HG03378 (cell line): Measurements from ENCODE around the gene NQO2.
"Not testable (repeated sequence)": the region's sequence is repeated elsewhere in the genome, so short reads cannot be mapped to it uniquely, and the experiment has no call there.

Experiments used
- ATAC-seq: cut with Tn5 transposase; IDR thresholded peaks from one replicate; pipeline ENCODE4 v1.9.1; 2021; ENCODE audit warnings: mild to moderate bottlenecking, moderate library complexity; ENCODE audit not compliant: unreplicated experiment

NQO2 gene

DNA sequence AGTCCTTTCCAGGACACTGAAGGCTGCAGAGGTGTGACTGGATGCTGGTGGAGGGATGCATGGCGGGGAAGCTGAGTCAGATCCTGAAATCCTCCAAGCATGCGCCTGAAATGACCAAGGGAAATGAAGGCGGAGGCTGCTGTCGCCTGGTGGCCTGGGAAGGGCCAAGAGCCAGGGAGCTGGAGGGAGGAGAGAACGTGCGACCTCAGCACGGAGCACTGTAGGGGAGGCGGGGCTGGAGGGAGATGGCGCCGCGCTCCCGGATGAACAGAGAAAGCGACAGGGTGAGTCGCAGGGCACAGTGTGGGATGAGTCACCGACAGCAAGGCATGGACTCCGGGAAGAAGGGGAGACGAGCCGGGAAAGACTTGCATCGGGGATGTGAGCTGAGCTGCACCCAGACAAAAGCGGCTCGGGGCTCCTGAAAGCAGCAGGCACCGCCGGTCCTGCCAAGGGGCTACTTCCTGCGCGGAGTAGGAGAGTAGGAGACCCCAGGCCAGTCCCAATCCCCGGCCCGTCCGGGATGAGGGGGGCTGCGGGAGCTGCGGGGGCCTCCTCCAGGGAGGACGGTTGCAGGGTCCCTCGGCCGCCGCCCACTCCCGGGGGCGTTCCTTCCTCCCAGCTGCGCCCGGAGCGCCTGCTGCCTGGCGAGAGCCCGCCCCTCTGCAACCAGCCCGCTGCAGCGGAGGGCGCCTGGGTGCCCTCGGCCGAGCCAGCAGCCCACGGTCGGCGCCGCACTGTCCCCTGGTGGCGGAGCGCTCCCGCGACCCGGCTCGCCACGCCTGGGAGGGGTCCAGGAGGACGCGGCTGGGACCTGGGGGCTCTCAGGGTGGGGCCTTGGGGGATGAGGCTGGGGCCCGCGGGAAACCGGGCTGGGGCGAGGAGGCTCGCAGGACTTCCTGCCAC is 11.0 kb upstream of the NQO2 start:
- peak; percentile 35 for ATAC-seq

DNA sequence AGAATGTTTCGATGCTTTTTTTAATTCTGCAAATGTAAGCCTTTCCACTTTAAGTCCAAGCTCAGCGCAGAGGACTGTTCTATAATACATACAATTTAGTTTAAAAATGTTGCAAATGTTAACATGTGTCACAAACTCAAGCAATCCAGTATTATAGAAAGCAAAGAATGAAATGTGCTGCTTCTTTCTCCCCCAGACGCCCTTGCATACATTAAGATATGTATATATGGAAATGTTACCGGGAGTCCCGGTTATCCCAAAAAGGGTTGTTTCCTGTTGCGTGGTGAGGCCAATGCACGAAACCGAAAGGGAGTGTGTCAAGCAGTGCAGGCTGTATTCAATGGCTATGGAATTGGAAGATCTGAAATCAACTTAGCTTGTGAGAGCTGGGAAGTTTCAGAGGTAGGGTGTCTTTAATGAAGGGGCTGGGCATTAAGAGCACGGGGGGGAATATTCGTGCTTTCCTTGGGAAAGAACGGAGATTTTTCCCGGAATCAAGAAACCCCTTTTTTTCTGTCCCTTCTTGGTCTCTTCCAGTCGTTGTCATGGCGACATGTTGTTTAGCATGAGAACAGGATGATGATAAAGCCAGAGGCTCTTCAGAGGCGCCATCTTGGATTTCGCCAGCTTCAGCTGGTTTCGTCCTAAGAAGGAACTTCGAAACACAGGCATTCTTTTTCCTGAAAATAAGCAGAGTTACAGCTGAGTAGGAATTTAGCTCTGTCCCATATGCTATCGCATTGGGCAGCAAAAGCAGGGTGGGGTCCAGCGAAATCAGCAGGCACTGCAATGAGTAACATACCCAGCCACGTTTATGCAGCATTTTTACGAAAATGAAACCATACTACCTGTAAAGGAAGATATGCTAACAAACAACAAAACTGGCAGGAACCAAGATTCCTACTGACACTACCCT is 10.1 kb upstream of the NQO2 start:
- ATAC-seq, result peak; percentile 72

DNA sequence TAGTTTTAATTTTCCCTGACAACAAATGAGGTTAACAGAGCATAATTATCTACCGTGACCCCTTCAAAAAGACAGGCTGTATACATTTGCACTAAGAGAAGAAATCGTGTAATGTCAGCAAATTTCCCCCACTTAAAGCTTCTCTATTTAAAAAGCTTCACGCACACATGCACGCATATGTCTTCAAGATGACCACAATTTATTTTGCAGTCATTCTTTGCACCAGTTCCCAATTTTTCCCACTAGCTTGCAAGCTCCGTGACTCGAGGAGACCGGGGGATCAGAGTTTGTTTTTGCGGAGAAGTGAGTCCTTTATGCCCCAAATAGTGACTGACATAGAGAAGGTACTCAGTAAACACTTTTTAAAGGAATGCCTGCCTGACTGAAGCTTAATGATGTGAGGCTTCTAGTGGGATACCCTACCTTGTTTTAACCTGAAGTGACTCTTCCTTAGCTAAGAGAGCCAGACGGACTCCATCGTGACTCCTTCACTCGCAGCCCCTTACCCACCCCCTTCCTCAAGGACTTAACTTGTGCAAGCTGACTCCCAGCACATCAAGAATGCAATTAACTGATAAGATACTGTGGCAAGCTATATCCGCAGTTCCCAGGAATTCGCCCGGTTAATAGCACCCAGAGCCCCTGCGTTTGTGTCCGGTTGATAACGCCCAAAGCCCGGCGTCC is 9.3 kb upstream of the NQO2 start:
- ATAC-seq, result no peak

DNA sequence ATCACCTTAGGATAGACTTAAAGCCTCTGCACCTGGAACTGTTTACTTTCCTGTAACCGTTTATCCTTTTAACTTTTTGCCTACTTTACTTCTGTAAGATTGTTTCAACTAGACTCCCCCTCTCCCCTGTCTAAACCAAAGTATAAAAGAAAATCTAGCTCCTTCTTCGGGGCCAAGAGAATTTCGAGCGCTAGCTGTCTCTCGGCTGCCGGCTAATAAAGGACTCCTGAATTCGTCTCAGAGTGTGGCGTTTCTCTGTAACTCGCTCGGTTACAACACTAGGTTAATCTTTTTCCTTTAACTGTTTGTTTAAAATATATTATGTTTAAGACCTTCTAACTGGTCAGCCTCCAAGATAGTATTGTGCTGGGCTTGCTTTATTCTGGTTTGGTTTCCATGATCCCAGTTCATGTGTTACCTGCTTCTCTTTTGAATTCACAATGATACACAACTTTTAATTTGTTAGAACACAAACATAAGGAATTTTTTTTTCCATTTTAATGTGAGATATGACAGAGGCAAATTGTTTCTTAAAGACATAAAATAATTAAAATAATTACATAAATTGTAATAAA is 8.7 kb upstream of the NQO2 start:
- ATAC-seq, result no peak

DNA sequence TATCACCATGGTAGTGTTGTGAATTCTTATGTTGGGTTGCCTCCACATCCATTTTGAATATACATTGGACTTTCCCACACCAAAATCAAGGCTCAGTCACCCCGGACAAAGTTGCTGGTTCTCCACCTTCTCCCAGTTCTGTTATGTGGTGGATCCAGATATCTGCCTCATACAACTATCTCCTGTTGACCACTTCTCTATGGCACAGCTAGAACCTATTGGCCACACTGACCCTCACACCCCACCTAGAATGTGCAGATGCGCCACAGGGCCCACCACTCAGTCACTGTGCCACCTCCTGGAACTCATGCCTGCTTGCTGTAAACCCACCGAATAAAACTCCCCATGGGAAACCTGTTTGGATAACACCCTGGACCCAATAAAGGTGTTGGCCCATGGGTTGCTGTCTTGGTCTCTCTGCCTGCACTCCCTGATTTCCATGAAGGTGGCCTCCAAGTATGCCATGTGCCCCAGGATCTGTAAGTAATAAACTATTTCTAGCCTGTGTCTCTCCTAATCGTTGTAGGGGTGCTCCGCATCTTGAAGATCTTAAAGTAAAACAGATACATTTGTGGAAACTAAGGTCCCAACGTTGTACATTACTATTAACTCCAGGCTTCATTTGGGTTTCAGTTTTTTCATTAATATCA is 7.2 kb upstream of the NQO2 start:
- no peak for ATAC-seq

DNA sequence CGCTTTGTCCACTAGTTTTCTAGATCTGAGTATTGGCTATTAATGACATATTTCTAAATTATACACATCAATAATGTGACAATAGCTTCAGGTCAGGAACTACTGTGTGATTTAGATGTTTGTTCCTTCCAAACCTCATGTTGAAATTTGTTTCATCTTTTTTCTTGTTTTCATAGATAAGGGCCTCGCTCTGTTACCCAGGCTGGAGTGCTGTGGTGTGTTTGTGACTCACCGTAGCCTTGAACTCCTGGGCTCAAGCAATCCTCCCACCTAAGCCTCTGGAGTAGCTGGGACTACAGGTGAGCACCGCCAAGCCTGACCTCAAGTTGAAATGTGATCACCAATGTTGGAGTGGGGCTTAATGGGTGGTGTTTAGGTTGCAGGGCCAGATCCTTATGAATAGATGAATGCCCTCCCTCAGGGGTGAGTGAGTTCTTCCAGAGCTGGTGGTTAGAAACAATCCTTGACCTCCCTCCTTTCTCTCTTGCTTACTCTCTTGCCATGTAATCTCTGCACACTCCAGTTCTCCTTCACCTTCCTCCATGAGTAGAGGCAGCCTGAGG is 5.9 kb upstream of the NQO2 start:
- no peak for ATAC-seq

DNA sequence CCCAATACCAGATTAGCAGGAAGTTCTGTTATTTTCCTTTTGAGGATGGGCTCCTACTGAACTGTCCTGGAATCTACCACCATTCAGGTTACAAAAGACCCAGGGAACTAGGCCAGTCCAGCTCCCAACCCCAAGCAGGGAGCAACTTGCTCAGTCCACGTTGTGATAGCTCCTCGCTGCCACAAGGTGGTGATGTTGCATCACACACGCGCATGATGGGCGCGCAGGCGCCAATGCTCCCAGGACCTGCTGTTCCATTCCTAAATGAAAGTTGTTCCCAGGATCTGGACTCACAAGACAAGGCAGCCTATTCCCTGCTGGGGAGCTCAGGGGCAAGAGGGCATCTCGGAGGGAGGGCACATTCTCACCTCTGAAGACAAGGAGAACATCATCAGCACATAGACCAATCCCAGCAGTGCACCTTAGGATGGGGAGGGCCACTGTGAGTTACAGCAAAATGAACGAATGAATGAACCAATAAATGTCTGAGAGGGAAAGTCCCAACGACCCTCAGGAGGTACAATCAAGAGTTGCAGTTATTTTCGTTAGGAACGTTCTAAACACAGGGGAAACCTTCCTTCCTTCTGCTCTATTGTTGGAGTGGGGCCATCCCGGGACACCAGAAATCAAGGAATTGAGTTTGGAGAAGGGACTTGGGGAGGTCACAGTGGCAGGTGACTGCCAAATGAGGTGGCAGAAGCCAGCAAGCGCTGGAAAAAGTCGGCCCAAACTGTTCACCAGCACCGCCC is 1.3 kb upstream of the NQO2 start:
- ATAC-seq, result peak; percentile 39

DNA sequence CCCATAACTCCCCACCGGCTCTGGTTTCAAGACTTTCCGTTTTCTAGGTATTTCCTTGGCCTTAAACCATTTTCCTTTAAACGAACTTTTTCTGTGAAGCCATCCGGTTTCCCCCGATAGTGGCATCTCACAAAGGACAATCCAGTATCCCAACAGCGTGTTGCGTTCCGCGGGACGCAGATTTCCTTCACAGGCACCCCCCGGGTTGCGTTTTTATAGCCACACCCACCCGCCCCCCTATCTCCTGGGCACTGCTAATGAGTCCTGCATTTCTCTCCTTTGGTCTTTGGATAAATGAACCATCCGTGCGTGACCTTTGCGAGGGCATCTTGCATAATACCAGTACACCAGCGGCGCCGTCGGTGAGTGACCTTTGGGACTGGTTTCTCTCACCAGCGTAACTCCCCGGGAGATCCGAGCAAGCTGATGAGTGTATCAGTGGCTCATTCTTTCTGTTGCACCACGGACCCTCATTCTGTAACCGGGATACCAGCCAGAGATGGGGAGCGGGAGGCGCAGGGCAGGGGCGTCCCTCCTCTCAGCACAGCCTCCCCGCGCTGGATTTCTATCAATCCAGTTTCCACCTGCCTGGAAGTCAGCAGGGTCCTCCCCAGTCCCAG is 586 bp upstream of the NQO2 start:
- ATAC-seq, result peak; percentile 27

DNA sequence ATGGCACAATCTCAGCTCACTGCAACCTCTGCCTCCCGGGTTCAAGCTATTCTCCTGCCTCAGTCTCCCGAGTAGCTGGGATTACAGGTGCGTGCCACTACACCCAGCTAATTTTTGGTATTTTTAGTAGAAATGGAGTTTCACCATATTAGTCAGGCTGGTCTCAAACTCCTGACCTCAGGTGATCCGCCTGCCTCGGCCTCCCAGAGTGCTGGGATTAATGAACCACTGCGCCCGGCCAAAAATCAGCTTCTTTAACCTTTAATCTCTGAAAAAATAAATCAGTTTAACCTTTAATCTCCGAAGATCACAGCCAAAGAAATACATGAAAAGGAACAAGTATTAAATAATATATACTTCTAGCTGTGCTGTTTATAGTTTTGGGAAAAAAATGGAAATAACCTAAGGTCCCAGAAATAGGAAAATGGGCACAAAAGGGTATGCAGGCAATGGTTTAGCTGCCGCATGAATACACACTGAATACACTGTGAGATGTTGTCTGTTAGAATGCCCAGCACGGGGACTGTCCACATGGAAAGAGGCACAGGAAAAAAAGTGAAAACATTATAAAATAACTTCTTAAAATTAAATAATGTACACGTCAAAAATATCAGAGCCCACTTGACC is 1.6 kb downstream of the NQO2 start:
- ATAC-seq, result no peak

DNA sequence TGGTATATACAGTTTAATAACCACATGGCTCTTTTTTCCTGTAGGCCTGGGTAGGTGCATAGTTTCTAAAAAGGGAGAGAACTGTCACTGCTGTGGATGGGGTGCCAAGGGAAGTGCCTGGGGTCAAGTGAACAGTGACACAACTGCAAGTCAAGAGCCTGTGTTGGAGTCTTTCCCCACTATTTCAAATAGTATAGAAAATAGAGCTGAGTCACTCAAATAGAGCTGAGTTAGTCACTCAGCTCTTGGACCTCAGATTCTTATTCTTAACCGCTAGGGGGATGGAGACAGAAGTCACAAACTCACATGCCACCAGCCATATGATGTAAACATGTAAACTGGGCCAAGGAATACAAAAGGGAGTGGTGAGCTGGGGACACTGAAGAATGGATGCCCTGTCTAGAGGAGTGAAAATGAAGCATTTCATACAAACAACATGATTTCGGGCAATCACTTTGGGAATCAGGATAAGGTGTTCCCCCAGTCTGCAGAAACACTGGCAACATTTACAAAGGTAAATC is 2.1 kb downstream of the NQO2 start:
- ATAC-seq, result no peak

DNA sequence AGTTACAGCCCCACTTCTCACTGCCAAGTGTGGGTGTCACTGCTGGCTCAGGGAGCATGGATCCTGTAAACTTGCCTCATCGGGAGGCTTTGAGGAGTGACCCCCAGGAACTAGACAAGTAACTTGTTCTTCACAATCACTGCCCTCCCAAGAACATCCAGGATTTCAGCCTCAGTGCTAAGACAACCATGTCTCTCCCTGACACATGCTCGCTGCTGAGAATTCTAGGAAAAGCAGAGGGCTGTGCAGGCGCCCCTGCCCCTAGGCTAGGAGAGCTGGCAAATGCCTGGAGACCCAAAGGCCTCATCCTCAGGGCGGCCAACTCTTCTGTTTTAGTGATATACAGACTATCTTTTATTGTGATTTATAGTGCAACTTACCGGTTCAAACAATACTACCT is 3.5 kb downstream of the NQO2 start:
- not testable (repeated sequence) for ATAC-seq

DNA sequence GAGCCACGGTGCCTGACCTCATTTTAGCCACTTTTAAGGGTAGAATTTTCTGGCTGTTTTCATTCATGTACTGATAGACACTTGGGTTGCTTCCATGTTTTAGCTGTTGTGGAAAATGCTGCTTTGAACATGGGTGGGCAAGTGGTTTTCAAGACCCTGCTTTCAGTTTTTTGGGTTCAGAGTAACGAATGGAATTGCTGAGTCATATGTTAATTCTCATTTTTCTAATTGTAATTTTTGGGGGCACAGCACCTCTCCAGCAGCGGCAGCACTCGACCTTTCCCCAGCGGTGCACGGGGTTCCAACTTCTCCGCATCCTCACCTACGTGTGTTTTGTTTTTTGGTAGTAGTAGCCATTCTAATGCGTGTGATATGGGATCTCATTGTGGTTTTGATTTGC is 5.4 kb downstream of the NQO2 start:
- ATAC-seq, result no peak

DNA sequence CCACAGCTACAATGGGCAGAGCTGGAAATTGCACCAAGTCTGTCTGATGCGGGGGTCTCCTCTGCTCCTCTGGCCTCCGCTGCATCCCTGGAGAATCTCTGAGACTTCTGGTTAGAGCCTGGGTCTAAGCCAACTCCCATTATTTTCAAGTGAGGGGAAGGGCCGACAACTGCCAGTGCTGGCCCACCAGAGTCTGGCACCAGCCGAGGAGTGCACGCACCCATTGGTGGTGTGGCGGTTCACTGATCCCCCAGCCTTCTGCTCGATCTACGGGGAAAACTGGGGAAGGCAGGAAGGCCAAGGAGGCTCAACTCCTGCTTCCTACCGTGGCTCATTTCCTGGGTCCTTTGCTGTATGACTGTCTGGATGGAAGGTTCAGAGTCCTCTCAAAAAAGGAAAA is 6.2 kb downstream of the NQO2 start:
- ATAC-seq, result no peak

DNA sequence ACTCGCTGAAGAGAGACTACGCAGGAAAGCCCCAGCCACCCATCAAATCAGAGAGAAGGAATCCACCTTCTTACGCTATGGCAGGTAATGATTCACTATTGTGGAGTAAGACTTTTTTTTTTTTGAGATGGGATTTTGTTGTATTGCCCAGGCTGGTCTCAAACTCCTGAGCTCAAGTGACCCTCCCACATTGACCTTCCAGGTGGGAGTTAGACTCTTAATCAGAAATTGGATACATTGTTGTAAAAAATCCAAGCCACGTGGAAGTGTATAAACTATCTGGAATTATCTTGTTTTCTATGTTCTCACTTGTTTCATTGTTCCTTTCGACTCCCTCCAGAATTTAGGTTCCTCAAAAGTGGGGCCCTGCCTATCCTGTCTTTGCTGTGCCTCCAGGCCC is 6.8 kb downstream of the NQO2 start:
- ATAC-seq, result no peak

DNA sequence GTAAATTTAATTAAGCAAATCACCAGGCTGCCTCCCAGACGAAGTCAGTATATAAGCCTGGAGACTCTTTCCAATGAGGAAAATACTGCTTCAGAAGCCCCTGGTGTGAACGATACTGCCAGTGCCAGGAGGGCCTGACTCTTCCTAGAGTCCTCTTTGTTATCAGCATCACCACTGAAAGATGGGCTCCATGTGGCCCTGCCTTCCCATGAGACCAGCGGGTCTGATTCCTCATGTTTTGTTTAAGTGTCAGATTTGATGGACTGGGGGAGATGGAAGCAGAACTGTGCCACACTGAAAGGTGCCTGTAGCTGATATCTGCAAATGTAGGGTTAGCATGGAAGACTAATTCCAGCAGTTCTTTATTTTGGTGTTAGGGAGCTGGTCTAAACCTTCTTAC is 7.9 kb downstream of the NQO2 start:
- ATAC-seq, result no peak

DNA sequence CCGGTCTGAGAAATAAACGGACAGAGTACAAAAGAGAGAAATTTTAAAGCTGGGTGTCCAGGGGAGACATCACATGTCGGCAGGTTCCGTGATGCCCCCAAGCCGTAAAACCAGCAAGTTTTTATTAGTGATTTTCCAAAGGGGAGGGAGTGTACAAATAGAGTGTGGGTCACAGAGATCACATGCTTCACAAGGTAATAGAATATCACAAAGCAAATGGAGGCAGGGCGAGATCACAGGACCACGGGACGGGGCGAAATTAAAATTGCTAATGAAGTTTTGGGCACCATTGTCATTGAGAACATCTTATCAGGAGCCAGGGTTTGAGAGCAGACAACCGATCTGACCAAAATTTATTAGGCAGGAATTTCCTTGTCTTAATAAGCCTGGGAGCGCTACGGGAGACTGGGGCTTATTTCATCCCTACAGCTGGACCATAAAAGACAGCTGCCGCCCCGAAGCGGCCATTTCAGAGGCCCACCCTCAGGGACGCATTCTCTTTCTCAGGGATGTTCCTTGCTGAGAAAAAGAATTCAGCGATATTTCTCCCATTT is 9.1 kb downstream of the NQO2 start:
- not testable (repeated sequence) for ATAC-seq

DNA sequence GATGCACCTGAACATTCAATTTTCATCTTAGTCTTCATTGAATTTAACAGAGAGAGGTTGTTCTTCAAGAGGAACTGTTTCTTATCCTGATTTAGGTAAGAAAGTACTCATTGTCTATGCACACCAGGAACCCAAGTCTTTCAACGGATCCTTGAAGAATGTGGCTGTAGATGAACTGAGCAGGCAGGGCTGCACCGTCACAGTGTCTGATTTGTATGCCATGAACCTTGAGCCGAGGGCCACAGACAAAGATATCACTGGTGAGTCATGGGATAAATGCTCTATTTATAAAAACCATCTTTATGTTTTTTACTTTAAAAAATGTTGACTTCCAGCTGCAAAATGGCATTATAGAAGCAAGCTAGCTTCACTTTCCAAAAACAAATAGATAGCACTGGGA is 10.2 kb downstream of the NQO2 start:
- ATAC-seq, result no peak

DNA sequence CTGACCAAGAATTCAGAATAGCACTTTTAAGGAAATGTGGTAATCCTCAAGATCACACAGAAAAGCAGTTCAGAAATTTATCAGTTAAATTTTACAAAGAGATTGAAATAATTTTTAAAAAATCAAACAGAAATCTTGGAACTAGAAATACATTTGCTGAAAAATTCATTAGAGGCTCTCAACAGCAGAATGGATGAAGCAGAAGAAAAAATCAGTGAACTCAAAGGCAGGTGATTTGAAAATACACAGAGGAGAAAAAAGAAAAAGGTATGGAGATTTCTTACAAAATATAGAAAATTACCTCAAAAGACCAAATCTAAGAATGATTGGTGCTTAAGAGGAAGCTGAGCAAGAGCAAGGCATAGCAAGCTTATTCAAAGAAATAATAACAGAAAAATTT is 11.5 kb downstream of the NQO2 start:
- no peak for ATAC-seq
